Endothelial cell (in vitro differentiated cells): ENCODE results near the gene CTSE. TPM values are rescaled to one million over a fixed set of nuclear protein-coding genes. Genes with fewer than 3 reads are reported as not detected.

ENCODE experiments used
- DNase-seq: peaks from one replicate; pipeline ENCODE4 v3.0.0; 2021; ENCODE audit warnings: low spot score
- H3K27ac Mint-ChIP-seq: one replicate; pipeline ENCODE4 v1.8.0; 2021; ENCODE audit warnings: mixed read lengths, inconsistent platforms; ENCODE audit not compliant: unreplicated experiment
- H3K27me3 Mint-ChIP-seq: one replicate; pipeline ENCODE4 v1.8.0; 2021; ENCODE audit warnings: mild to moderate bottlenecking, moderate library complexity, mixed read lengths, inconsistent platforms; ENCODE audit not compliant: unreplicated experiment
- H3K36me3 Mint-ChIP-seq: one replicate; pipeline ENCODE4 v1.8.0; 2021; ENCODE audit warnings: mild to moderate bottlenecking, low read depth, mixed read lengths, inconsistent platforms; ENCODE audit not compliant: unreplicated experiment
- H3K4me1 Mint-ChIP-seq: one replicate; pipeline ENCODE4 v1.8.0; 2021; ENCODE audit warnings: mild to moderate bottlenecking, mixed read lengths, inconsistent platforms; ENCODE audit not compliant: unreplicated experiment
- H3K4me3 Mint-ChIP-seq: one replicate; pipeline ENCODE4 v1.8.0; 2021; ENCODE audit warnings: mild to moderate bottlenecking, mixed read lengths, inconsistent platforms; ENCODE audit not compliant: unreplicated experiment
- H3K9me3 Mint-ChIP-seq: one replicate; pipeline ENCODE4 v1.8.0; 2021; ENCODE audit warnings: mixed read lengths, inconsistent platforms; ENCODE audit not compliant: unreplicated experiment
- total RNA-seq: library from RNA; stranded (reverse); fragmentation: NEBNext Ultra II Directional; extraction: Animal tissue kit (Norgen Biotek cat#: 25700); gene quantifications from one replicate; pipeline ENCODE4 v1.2.1, GENCODE V29; 2021; ENCODE audit not compliant: unreplicated experiment
- TF ChIP-seq, protein P1 (sequence below): fragments of 200-600 bp; sonication (generic); IDR thresholded peaks from one replicate; pipeline ENCODE4 v1.5.0; 2021; ENCODE audit warnings: antibody characterized with exemption; ENCODE audit not compliant: unreplicated experiment

Gene CTSE
- total RNA-seq, 1 donor from 2014 or later = not detected

DNA sequence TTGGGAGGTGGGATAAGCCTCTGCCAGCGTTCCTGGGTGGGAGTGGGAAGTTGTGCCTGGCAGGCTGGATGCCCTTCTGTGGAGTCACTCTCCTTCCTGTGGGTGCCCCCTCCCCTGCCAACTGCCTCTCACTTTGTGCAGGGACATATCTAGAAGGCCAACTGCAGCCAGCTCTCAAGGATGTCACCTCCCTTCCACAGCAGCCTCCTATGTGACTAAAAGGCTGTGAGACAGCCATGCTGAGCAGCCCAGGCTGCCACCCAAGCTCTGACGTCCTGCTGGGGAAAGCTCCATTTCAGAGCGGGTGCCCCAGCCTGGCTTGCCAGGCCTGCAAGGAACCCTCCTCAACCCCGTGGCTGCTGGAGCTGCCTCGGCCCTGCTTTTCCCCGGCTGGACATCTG lies 60.9 kb downstream of the CTSE start:
- H3K27me3 Mint-ChIP-seq = peaks cover 7% of the 10 kb centered on the region
- TF ChIP-seq, protein P1, sequence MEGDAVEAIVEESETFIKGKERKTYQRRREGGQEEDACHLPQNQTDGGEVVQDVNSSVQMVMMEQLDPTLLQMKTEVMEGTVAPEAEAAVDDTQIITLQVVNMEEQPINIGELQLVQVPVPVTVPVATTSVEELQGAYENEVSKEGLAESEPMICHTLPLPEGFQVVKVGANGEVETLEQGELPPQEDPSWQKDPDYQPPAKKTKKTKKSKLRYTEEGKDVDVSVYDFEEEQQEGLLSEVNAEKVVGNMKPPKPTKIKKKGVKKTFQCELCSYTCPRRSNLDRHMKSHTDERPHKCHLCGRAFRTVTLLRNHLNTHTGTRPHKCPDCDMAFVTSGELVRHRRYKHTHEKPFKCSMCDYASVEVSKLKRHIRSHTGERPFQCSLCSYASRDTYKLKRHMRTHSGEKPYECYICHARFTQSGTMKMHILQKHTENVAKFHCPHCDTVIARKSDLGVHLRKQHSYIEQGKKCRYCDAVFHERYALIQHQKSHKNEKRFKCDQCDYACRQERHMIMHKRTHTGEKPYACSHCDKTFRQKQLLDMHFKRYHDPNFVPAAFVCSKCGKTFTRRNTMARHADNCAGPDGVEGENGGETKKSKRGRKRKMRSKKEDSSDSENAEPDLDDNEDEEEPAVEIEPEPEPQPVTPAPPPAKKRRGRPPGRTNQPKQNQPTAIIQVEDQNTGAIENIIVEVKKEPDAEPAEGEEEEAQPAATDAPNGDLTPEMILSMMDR = no peak
- no peak overlapping the region for H3K4me3 Mint-ChIP-seq
- no peaks in the 10 kb centered on the region for H3K9me3 Mint-ChIP-seq
- peaks cover 6% of the 10 kb centered on the region for H3K36me3 Mint-ChIP-seq
- DNase-seq = no peak
- no peak overlapping the region for H3K27ac Mint-ChIP-seq
- H3K4me1 Mint-ChIP-seq = no peaks in the 10 kb centered on the region

DNA sequence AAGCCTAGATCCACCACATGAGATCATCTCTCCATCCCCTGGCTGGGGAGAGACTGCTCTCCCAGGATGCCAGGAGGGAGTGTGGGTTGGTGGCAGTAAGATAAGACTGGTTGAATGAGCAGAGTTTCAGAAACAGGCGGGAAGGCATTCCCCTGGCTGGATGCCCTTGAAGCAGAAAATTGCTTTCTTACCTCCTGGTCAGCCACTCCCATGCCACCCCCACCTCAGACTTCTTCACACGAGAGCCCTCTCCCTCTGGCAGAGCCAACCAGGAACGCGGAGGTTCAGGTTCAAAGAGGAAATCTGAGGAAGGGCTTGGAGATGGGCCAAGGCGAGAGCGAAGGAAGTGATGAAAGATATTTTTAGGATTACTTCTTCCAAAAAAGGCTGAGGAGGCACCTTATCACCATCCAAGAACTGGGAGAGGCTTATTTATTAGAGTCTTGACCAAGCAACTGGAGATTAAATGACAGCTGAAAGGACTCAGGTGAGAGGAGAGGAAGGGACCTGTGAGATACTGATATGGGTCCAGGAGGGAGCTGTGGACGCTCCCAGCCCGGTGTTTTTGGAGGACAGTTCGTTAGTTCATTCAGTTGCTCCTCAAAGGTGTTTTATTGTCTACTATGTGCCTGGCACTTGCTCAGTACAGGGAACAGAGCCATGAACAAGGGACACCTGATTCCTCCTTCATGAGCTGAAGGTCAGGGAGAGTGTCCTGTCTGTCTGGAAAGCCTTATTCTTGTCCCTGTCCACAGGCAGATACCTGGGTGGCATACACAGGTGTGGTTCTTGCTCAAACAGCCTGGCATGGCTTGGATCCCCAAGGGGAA lies 61.5 kb downstream of the CTSE start:
- no peak overlapping the region for H3K4me3 Mint-ChIP-seq
- TF ChIP-seq, protein P1 = no peak
- peaks cover 8% of the 10 kb centered on the region for H3K27me3 Mint-ChIP-seq
- H3K27ac Mint-ChIP-seq = no peak overlapping the region
- H3K36me3 Mint-ChIP-seq = peaks cover 6% of the 10 kb centered on the region
- no peaks in the 10 kb centered on the region for H3K4me1 Mint-ChIP-seq
- DNase-seq = no peak
- H3K9me3 Mint-ChIP-seq = no peaks in the 10 kb centered on the region

DNA sequence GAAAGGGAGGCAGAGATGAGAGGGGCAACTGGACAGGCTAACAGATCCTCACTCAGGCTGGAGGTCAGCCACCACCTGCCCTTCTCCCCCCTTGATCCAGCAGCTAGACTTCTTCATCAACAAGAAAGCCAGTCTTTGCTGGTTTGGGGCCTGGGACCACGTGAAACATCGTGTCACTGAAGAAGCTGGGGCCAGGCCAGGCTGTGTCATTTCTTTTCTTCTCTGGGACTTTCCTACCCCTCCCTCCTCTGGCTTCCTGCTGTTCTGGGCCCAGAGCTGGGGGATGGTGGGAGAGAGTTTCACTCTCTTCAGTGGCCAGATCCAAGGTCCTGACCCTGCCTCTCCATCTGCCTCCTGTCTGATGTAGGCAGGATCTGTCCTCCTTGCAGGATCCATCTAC lies 62.3 kb downstream of the CTSE start:
- DNase-seq = no peak
- Mint-ChIP-seq H3K27ac (no peak overlapping the region), H3K4me3 (no peak overlapping the region), H3K4me1 (no peaks in the 10 kb centered on the region), H3K27me3 (peaks cover 8% of the 10 kb centered on the region), H3K9me3 (no peaks in the 10 kb centered on the region), H3K36me3 (peaks cover 6% of the 10 kb centered on the region)
- TF ChIP-seq, protein P1 = no peak

DNA sequence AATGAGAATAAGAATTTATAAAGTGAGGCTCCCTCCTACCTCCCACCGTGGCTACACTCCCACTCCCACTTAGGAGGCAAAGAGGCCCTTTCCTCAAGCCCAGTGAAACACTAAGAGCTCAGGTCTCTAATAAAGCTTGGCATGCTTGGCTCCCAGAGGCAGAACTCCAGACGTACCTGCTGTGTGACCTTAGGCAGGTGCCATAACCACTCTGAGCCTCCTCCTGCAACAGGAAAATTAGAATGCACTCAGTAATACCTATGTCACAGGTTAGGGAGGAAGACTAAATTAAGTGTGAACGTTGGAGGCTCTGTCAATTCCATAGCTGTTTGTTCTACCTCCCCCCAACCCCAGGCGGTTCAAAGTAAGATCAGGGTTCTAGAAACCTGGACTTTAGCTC lies 63.9 kb downstream of the CTSE start:
- H3K36me3 Mint-ChIP-seq = peaks cover 6% of the 10 kb centered on the region
- no peaks in the 10 kb centered on the region for H3K9me3 Mint-ChIP-seq
- H3K27ac Mint-ChIP-seq = no peak overlapping the region
- TF ChIP-seq, protein P1 = no peak
- peaks cover 7% of the 10 kb centered on the region for H3K4me1 Mint-ChIP-seq
- no peak for DNase-seq
- no peak overlapping the region for H3K4me3 Mint-ChIP-seq
- peaks cover 14% of the 10 kb centered on the region for H3K27me3 Mint-ChIP-seq

Other genes with a start within 250 kb of the CTSE start
- gene RAB29, start 248.4 kb downstream of the CTSE start, total RNA-seq = 19.4 TPM
- 35.2 TPM for gene SLC41A1, start 210.7 kb downstream of the CTSE start, total RNA-seq
- not detected for gene PM20D1, start 173.8 kb downstream of the CTSE start, total RNA-seq
- not detected for gene SLC26A9, start 80.4 kb downstream of the CTSE start, total RNA-seq
- not detected for gene RAB7B, start 20.5 kb downstream of the CTSE start, total RNA-seq
- not detected for gene RHEX, start 29.3 kb upstream of the CTSE start, total RNA-seq
- gene AVPR1B, start 93.5 kb upstream of the CTSE start, total RNA-seq = not detected
- gene FAM72A, start 178.9 kb upstream of the CTSE start, total RNA-seq = 21.7 TPM
- 218 TPM for gene SRGAP2, start 179.6 kb upstream of the CTSE start, total RNA-seq